Measurements from ENCODE around the gene RANBP9.

Gene RANBP9

GRCh38 chr6:13664703-13665352 lies 46.8 kb downstream of the RANBP9 start:
- no peak overlapping the region for H3K27ac Mint-ChIP-seq
- peaks cover 14% of the 10 kb centered on the region for H3K4me1 Mint-ChIP-seq
- no peaks in the 10 kb centered on the region for H3K27me3 Mint-ChIP-seq (ENCODE audit: low read depth)
- peaks cover 19% of the 10 kb centered on the region for H3K36me3 Mint-ChIP-seq (ENCODE audit: low read depth)
- peaks cover 15% of the 10 kb centered on the region for H3K9me3 Mint-ChIP-seq
- no peak for TF ChIP-seq CTCF (IDR thresholded peaks at IDR 0.05; ENCODE audit: unreplicated experiment in 3 of 3)
- no peak overlapping the region for H3K4me3 Mint-ChIP-seq

GRCh38 chr6:13663986-13664385 lies 47.6 kb downstream of the RANBP9 start:
- Mint-ChIP-seq H3K9me3 (peaks cover 11% of the 10 kb centered on the region), H3K27me3 (ENCODE audit: low read depth) (no peaks in the 10 kb centered on the region), H3K36me3 (ENCODE audit: low read depth) (peaks cover 15% of the 10 kb centered on the region)

GRCh38 chr6:13662651-13663334 lies 48.8 kb downstream of the RANBP9 start:
- H3K36me3 Mint-ChIP-seq (ENCODE audit: low read depth): peaks cover 5% of the 10 kb centered on the region
- no peaks in the 10 kb centered on the region for H3K27me3 Mint-ChIP-seq (ENCODE audit: low read depth)
- peaks cover 4% of the 10 kb centered on the region for H3K9me3 Mint-ChIP-seq
- H3K27ac Mint-ChIP-seq: no peak overlapping the region
- no peak for TF ChIP-seq CTCF (IDR thresholded peaks at IDR 0.05; ENCODE audit: unreplicated experiment in 3 of 3)
- peaks cover 21% of the 10 kb centered on the region for H3K4me1 Mint-ChIP-seq
- no peak overlapping the region for H3K4me3 Mint-ChIP-seq

More at GRCh38 chr6:13663986-13664385, 47.6 kb downstream of the RANBP9 start:
- H3K4me3 Mint-ChIP-seq: no peak overlapping the region
- no peak overlapping the region for H3K27ac Mint-ChIP-seq
- TF ChIP-seq CTCF (IDR thresholded peaks at IDR 0.05; ENCODE audit: unreplicated experiment in 3 of 3): no peak
- H3K4me1 Mint-ChIP-seq: peaks cover 19% of the 10 kb centered on the region

GRCh38 chr6:13661647-13662046 lies 50.0 kb downstream of the RANBP9 start:
- Mint-ChIP-seq H3K4me1 (peaks cover 24% of the 10 kb centered on the region), H3K27ac (no peak overlapping the region), H3K36me3 (ENCODE audit: low read depth) (peaks cover 2% of the 10 kb centered on the region), H3K27me3 (ENCODE audit: low read depth) (no peaks in the 10 kb centered on the region), H3K4me3 (no peak overlapping the region), H3K9me3 (peaks cover 3% of the 10 kb centered on the region)
- no peak for TF ChIP-seq CTCF (IDR thresholded peaks at IDR 0.05; ENCODE audit: unreplicated experiment in 3 of 3)

- no peaks in the 10 kb centered on the region for H3K27me3 Mint-ChIP-seq (ENCODE audit: low read depth)
- TF ChIP-seq CTCF (IDR thresholded peaks at IDR 0.05; ENCODE audit: unreplicated experiment in 3 of 3): no peak
- peaks cover 5% of the 10 kb centered on the region for H3K36me3 Mint-ChIP-seq (ENCODE audit: low read depth)
- H3K27ac Mint-ChIP-seq: no peak overlapping the region
- no peak overlapping the region for H3K4me3 Mint-ChIP-seq
- H3K4me1 Mint-ChIP-seq: peaks cover 26% of the 10 kb centered on the region
- H3K9me3 Mint-ChIP-seq: peaks cover 3% of the 10 kb centered on the region
These were observed 50.7 kb downstream of the RANBP9 start for GRCh38 chr6:13660893-13661292.

- H3K9me3 Mint-ChIP-seq: peaks cover 3% of the 10 kb centered on the region
- H3K36me3 Mint-ChIP-seq (ENCODE audit: low read depth): peaks cover 5% of the 10 kb centered on the region
- H3K4me3 Mint-ChIP-seq: no peak overlapping the region
- H3K27ac Mint-ChIP-seq: no peak overlapping the region
- H3K27me3 Mint-ChIP-seq (ENCODE audit: low read depth): no peaks in the 10 kb centered on the region
- TF ChIP-seq CTCF (IDR thresholded peaks at IDR 0.05; ENCODE audit: unreplicated experiment in 3 of 3): no peak
- peaks cover 27% of the 10 kb centered on the region for H3K4me1 Mint-ChIP-seq
These were observed 51.4 kb downstream of the RANBP9 start for GRCh38 chr6:13660273-13660672.
